Astrocyte (in vitro differentiated cells and primary cell): ENCODE results near the gene MBNL2.
"Not testable (repeated sequence)": the region's sequence is repeated elsewhere in the genome, so short reads cannot be mapped to it uniquely, and the experiment has no call there.

Experiments used
- EZH2 ChIP-seq: IDR thresholded peaks from 2 replicates; pipeline ENCODE4 v1.6.1; 2012; ENCODE audit warnings: mild to moderate bottlenecking, low read length, inconsistent platforms; ENCODE audit not compliant: insufficient read depth
- TF ChIP-seq, protein P1 (sequence below): IDR thresholded peaks from 2 replicates; pipeline ENCODE4 v1.5.1; 2011; ENCODE audit warnings: low read depth, mild to moderate bottlenecking, inconsistent platforms, low read length, moderate library complexity; ENCODE audit not compliant: insufficient read depth

DNA sequence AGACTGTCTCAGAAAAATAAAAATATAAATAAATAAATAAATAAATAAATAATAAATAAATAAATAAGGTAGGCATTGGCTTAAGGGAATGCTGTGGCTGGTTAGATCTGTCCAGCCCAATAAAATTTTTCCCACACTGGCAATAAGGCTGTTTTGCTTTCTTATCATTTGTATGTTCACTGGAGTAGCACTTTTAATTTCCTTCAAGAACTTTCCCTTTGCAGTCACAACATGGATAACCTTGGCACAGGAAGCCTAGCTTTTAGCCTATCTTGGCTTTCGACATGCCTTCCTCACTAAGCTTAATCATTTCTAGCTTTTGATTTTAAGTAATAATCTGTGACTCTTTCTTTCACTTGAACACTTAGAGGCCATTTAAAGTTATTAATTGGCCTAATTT is 129.9 kb downstream of the MBNL2 start:
- not testable (repeated sequence) for TF ChIP-seq EZH2
- TF ChIP-seq, protein P1, sequence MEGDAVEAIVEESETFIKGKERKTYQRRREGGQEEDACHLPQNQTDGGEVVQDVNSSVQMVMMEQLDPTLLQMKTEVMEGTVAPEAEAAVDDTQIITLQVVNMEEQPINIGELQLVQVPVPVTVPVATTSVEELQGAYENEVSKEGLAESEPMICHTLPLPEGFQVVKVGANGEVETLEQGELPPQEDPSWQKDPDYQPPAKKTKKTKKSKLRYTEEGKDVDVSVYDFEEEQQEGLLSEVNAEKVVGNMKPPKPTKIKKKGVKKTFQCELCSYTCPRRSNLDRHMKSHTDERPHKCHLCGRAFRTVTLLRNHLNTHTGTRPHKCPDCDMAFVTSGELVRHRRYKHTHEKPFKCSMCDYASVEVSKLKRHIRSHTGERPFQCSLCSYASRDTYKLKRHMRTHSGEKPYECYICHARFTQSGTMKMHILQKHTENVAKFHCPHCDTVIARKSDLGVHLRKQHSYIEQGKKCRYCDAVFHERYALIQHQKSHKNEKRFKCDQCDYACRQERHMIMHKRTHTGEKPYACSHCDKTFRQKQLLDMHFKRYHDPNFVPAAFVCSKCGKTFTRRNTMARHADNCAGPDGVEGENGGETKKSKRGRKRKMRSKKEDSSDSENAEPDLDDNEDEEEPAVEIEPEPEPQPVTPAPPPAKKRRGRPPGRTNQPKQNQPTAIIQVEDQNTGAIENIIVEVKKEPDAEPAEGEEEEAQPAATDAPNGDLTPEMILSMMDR, result not testable (repeated sequence)
